Measurements from ENCODE around the gene ALCAM. TPM values are rescaled to one million over a fixed set of nuclear protein-coding genes. Genes with fewer than 3 reads are reported as not detected.

The ALCAM gene
- polyA plus RNA-seq, 3 donors: 114 to 122 (median 116) TPM

GRCh38 chr3:105423397-105423796 lies 56.7 kb downstream of the ALCAM start:
- DNase-seq: no peak

- no peak for DNase-seq
These were observed 57.9 kb downstream of the ALCAM start for GRCh38 chr3:105424412-105425152.

GRCh38 chr3:105425153-105425502 lies 58.4 kb downstream of the ALCAM start:
- DNase-seq: no peak

DNA sequence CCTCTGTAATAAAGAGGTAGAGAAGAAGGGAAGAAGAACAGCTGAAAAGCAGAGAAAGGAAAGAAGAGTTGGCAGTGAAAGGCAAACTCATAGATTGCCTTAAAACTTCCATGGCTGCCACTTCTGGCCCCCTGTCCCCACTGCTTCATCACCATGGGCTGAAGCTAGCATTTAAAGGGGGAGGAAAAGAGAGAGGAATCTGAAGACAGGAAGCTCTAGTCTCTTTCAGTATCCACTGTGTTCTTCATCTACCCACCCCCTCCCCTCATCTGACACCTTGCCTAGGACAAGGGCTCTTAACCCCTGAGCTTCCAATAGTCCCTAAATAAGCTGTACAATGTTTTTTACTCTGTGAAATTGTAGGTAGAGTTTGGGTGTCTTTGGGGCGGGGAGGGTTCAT lies 60.6 kb downstream of the ALCAM start:
- no peak for DNase-seq

DNA sequence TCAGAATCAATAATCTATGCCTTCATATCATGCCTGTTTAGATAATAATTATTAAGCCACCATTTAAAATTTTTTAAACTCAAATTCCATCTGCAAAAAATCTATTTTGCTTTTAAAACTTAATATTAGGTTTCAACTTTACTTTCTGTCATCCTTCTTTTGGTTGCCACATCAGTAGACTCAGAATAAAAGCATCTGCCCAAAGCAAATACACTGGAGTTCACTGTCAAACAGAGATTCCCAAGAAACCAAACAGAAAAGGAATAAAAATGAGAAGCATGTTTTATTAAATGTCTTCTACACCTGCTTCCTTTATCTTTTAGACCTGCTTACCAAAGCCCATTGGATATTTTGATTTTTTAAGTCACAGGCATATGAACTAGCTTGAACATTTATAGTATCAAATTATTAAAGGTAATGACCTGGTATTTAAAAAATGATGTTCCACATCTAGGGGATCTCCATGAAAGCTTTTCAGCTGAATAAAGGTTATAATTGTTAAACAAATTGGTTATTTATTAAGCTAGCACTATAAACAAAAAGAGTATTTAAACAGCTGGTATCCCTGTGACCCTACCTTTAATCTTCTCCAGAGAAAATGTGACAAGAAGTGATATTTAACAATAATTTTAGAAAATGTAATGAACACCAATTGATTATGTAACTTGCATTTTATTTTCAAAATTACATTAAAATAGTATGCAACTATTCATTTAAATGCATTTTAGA lies 62.5 kb downstream of the ALCAM start:
- no peak for DNase-seq

GRCh38 chr3:105430455-105430854 lies 63.7 kb downstream of the ALCAM start:
- no peak for DNase-seq

DNA sequence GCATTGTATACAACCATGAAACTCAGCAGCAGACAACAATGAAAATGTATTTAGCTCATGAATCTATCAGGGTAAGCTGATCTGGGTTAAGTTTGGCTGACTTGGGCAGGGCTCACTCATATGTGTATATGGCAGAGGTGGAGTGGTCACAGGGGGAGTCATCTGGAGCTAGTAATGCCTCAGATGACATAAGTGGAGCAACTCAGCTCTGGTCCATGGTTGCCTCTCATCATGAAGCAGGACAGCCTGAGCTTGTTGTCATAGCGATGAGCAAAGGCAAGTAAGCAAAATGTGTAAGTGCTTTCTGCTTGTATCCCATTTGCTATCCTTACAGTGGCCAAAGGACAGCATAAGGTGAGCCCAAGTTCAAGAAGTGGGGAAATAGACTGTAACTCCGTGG lies 64.5 kb downstream of the ALCAM start:
- DNase-seq: no peak

GRCh38 chr3:105435277-105435676 lies 68.6 kb downstream of the ALCAM start:
- no peak for DNase-seq

- DNase-seq: no peak
These were observed 70.0 kb downstream of the ALCAM start for GRCh38 chr3:105436687-105437086.

- DNase-seq: no peak
These were observed 73.4 kb downstream of the ALCAM start for GRCh38 chr3:105440113-105440512.

GRCh38 chr3:105444725-105445124 lies 78.0 kb downstream of the ALCAM start:
- DNase-seq: no peak

DNA sequence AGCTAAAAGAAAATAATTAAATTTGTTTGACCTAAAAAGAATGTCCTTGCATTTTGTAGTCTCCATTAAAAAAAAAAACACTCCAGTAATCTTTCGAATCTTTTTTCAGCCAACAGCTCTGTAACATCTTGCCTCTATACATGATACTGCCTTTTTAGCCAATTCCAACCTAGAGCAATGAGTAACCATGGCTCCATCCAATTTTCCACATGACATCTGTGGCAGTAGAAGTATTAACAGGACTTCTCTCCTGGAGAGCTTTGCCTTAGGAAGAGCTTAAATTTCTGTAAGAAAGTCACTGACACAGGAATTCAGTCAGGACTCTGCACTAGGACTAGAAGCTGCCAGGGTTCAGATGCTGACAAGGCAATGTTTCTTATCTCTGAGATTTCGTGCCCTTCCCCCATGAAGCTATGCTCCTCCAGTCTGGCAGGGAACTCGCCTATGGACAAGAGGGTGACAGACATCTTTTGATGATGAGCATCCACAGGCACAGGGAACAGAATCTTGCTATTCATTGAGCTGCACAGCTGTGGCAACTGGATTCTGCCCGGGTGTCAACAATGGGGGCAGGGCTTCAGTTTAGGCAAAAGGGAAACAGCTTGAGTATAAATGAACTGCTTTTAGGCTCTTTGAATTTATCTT lies 81.8 kb downstream of the ALCAM start:
- no peak for DNase-seq

- no peak for DNase-seq
These were observed 82.7 kb downstream of the ALCAM start for GRCh38 chr3:105449414-105449813.

DNA sequence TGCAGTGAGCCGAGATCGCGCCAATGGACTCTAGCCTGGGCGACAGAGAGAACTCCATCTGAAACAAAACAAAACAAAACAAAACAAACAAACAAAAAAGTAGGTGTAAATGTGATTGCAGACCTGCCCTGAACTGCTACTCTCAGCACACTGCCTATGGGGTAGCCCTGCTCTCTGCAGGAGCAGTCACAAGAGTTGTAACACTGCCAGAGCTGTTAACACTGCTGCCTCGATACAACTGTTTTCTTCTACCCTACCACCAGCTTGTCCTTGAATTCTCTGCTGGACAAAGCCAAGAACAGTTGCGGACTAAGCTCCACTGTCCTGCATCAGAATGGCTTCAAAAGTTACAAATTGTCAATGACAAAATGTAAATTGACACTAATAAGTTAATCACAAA lies 89.3 kb downstream of the ALCAM start:
- no peak for DNase-seq

DNA sequence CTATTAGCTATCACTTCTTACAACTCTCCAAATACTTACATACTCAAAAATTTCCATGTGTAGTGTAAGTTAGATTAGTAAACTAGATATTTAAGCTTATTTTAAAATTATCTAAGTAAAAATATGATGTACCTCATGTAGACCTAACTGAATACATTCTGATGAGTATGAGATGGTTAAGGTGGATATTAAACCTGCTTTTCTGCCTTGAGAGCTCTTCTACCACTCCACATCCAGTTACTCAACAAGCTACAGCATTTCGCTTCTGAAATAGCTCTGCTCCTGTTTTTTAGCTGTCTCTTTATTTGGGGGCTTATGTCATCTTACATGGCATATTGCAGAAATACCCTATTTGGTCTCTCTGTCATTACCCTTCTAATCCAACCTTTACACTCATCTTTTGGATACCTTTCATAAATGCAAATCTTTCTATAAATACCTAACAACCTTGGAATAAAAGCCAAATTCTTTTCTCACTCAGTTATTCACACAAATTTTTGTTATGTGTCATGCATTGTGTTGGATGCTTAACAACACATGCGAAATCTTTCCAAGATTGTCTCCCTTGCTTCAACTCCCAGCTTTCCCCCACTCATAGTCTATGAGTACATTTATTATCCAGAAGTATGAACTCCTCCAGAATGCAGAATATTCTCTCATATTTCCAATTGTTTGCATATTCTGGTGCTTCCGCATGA lies 92.0 kb downstream of the ALCAM start:
- no peak for DNase-seq

- no peak for DNase-seq
These were observed 93.0 kb downstream of the ALCAM start for GRCh38 chr3:105459566-105460290.

DNA sequence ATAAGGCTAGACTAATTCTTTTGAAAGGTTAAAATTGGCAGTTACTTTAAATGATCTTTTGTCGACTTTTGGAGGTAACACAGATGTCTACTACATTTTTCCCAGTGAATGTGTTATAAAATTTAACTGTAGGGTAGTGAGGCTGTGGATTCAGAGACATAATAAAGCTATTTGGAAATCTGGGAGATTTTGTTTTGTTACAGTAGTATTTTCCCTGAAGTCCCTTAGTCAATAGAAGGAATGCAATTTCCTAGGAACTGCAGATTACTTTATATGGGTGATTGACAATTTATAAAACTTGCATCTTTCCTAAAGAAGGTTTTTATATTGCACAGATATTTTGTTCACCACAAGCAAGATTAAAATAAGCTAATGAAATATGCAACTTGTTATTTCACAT lies 96.9 kb downstream of the ALCAM start:
- no peak for DNase-seq

DNA sequence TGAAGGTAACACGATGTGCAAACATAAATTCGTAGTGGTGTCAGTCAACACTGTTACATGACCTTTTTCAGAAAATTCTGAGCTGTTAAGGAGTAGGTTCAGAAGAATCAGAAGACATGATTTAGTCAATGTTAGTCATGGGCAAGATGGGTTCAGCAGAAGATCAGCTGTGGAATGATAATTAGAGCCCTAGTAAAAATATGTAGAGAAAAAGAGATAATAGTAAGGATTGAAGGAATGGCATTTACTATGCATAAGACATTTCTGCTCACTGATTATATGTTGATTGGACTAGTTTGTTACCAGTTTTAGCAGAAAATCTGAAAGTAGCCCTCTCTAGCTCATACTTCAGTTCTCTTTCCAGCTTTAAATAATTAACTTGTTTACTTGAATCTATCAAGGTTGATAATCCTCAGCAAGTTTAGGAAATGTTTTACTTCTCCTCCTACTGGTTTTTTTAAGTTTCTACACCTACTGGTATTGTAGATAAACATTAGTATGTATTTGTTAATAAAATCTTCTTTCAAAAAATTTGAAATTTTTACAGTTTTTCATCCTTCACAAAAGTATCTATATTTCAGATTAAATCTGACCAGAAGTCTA lies 98.6 kb downstream of the ALCAM start:
- DNase-seq: no peak

DNA sequence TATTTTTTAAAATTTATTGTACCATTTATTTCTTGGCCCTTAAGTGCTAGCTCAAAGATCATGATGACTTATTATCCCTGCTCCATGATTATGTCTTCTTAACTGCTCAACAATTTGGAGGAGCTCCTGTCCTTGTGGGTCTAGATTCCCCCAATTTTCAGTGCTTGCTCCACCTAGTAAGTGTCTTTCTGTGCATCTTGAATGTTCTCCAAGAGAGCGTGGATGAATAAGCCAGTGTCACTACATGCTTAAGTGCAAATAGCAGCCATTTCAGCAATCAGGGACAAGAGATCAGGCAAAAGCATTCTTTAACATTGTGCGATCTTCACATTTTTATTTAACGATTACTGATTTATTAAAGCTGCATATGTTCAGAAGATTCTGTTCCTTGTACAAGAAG lies 99.4 kb downstream of the ALCAM start:
- DNase-seq: no peak

- DNase-seq: no peak
These were observed 100.0 kb downstream of the ALCAM start for GRCh38 chr3:105466495-105467404.
